GM19025 (cell line): ENCODE data around the gene INSIG1.

ENCODE experiments used
- ATAC-seq: cut with Tn5 transposase; IDR thresholded peaks from one replicate; pipeline ENCODE4 v1.9.1; 2021; ENCODE audit warnings: mild to moderate bottlenecking, low read depth, moderate library complexity; ENCODE audit not compliant: unreplicated experiment

Gene INSIG1

GRCh38 chr7:155284496-155285274, 13.0 kb upstream of the INSIG1 start:
- no peak for ATAC-seq

DNA sequence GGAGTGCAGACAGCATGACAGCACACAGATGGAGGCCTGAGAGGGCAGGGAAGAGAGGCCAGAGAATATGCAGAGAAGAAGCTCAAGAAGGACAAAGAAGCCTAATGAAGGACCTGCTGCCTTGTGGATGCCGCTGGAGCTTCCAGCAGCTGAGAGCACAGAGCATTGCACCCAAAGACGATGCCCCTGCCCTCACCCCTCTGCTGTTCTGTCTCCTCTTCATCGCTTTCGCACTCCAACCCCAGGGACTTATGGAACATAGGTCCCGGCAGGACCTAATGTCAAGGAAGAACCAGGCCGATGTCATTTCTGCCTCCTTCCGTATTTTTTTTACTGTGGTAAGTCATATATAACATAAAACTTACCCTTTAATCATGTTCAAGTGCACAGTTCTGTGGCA, 12.3 kb upstream of the INSIG1 start:
- ATAC-seq: no peak

DNA sequence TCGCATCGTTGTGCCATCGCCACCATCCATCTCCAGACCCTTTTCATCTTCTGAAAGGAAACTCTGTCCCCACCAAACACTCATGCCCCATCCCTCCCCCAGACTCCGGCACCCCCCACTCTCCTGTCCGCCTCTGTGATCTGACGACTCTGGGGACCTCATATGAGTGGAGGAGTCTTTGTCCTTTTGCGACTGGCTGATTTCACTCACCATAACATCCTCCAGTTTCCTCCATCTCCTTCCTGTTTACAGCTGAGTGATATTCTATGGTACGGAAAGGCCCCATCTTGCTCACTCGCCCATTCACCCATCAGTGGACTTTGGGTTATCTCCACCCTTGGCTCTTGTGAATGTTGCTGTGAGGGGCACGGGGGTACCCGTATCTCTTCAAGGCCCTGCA, 11.8 kb upstream of the INSIG1 start:
- ATAC-seq: no peak

- ATAC-seq: no peak
Measured at GRCh38 chr7:155286686-155287085, 11.0 kb upstream of the INSIG1 start.

DNA sequence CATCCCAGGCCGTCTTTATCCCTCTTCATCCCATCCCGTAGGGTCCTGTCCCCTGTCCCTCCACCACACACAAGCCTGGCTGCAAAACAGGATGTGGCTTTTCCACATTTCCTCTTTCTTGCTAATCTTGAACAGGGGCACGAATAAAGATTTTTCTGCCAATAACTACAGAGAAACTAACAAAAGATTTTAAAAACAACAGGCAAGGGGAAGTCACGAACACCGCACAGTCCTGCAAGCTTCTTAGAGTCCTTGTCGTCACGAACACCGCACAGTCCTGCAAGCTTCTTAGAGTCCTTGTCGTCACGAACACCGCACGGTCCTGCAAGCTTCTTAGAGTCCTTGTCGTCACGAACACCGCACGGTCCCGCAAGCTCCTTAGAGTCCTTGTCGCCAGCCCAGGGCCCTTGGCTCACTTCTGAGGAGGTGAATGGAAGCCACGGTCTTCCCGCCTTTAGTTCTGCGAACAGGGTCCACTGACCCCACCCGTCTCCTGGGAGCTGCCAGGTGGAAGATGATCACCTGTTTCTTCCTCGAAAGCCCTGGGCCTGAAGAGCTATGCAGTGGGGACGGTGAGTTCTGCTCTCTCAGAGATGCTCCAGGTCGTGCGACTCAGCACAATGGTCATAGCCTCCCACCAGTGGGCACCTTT, 10.3 kb upstream of the INSIG1 start:
- ATAC-seq: no peak

DNA sequence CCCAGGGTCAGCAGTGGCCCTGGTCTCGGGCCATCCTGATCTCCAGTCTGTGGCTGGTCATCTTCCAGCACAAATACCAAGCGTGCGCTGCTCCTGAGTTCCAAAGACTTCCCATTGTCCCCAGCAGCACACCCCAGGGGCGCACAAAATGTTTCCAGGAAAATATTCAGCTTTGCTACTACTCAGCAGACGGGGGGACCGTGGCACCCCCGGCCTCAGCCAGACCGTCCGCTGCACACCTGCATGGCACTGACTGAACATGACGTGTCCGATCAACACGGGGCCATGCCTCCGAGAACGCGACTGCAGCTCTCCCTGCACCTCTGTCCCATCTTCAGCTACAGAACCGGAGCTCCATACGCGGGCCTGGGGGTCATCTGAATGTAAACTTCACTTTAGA, 9.6 kb upstream of the INSIG1 start:
- ATAC-seq: no peak

DNA sequence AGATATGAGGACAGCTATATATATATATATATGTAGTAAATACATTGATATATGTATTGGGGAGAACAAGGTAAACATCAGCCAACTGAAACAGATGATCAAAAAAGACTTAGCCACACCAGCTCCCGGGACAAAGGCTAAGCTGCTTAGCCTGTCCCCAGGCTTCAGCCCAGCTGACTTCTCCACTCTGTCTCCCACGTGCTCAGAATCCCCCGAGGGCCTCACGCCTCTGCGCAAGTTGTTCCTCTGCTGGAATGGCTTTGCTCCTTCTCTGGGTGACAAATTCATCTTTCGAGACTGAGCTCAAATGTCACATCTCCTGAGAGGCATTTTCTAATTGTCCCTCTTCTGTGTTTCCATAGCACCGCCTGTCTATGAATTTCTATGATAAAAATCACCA, 8.6 kb upstream of the INSIG1 start:
- no peak for ATAC-seq

DNA sequence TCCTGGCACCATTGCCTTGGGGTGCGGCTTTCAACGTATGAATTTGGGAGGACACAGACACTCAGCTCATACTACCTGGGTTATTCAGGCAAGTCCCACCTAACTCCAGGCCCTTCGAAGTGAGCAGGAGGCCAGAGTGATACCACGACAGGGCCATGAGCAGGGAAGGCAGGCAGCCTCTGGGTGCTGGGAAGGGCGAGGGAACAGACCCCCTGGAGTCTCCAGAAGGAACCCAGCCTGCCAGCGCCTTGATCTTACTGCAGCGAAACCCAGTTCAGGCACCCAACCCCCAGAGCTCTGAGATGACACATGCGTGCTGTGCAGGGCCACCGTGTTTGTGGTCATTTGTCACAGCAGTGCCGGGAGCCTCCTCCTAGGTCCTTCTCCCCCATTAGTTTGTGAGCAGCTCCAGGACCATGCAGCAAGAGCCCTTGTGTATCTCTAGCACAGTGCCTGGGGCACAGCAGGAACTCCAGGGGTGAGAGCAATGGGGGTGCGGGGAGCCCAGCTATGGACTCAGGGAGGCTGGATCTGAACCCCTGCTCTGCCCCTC, 7.7 kb upstream of the INSIG1 start:
- no peak for ATAC-seq

DNA sequence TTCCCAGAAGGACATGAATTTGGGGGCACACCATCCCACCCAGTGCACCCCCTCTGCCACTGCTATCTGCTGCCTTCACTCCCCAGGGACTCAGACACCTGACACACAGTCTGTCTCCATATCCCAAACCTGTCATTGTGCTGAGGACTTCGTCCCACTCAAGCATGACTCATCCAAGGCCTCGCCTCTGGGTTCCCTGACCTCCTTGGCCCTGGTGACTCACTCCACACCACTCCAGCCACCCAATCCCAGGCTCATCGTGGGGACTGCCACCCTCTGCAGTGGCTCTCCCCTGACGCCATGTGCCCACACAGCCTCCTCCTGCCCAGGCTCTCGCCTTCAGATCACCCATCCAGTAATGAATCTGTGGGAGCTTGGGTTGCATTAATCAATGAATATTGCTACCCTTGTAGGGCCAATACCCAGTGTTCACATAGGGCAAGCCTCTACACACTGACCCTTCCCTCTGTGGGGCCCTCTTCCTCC, 6.6 kb upstream of the INSIG1 start:
- peak; percentile 48 for ATAC-seq

- ATAC-seq: no peak
Measured at GRCh38 chr7:155291729-155292128, 5.9 kb upstream of the INSIG1 start.

DNA sequence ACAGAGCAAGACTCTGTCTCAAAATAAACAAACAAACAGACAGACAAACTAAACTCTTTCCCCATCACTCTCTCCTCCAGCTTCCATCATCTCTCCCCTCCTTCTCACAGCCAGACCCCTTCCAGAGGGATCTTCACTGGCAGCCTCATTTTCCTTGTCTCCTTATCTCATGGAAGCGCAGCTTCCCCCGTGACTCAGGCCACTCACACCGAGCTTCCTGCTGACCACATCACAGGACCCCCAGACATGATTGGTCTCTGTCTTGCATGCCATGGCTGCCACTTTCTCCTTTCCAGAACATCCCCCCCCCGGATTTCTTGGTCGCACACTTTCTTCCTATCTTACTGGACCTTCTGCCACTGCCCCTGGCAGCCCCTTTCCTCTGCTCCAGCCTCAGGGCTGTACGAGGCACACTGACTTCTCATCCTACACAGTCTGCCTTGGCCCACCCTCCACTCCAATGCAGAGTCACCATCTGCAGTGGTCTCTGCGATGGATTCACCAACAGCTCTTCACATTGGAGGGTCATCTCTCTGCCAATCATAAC, 4.9 kb upstream of the INSIG1 start:
- no peak for ATAC-seq

- no peak for ATAC-seq
Measured at GRCh38 chr7:155293721-155294510, 3.8 kb upstream of the INSIG1 start.

- ATAC-seq: no peak
Measured at GRCh38 chr7:155294511-155294778, 3.2 kb upstream of the INSIG1 start.

- no peak for ATAC-seq
Measured at GRCh38 chr7:155295511-155295910, 2.2 kb upstream of the INSIG1 start.

DNA sequence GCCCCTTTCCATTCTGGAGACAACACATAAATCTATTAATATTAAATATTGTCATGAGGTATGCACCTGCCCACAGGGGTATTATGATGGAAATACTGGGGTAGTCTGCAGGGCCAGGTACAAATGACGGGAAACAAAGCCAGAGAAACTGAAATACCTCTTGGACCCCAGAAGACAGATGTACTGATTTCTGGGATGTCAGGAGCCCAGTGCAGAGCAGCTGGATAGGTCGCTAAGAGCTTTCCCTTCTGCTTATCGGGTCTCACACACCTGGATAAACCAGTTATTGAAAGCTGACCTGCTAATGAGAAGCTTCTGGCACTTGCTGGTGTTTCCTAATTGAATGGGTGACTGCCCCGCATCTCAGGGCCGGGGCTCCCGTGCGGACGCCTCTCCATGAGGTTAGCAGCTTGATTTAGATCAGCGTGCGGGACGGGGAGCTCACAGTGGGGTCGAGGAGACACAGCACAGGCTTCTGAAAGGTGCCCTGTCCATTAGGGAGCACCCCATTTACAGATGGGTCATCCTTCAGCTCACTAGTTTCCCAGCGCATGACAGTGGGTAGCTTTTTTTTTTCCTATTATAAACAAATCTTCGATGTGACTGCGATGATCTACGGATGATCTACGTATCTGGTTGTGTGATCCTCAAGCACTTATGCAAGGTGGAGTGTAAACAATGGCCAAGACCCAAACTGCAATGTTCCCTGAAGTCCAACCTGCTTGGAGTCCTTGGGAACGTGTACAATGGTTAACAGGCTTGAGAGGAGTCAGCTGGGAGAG, 1.5 kb upstream of the INSIG1 start:
- ATAC-seq: no peak

DNA sequence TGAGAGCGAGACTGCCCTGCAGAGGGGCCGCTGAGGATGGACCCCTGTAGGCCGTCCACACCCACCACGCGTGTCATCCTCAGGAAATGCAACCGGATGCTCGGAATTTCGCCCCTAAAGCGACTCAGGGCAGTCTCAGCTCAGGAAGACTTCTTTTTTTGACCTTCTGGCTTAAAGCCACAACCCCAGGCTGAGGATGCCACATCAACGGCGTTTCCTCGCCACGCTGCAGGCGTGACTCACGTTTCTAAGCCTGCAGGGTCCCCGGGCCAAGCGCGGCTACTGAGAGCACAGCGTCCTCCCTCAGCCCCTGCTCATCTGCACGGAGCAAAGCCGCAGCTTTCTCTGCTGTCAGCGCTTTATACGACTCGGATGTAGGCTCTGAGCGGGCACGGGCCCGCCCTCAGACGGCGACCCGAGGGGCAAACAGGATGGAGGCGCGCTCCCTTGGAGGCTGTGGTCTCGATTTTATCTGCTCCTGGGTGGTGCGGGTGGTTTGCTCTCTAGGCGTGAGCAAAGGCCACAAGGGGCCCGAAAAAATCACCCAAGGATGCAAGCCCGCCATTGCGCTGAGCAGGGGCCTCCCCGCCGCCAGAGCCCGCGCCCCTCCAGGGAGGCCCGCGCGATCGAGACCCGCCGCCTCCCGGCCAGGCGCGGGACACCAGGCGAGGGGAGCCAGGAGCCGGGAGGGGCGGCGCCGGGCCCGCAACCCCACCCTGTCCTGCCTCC, 726 bp upstream of the INSIG1 start:
- peak; percentile 41 for ATAC-seq

- peak; percentile 0 for ATAC-seq
Measured at GRCh38 chr7:155298288-155298833, 683 bp downstream of the INSIG1 start.

- ATAC-seq: peak; percentile 55
Measured at GRCh38 chr7:155298834-155299534, 1.3 kb downstream of the INSIG1 start.
